Measurements from ENCODE around the gene RPTOR.

DNA sequence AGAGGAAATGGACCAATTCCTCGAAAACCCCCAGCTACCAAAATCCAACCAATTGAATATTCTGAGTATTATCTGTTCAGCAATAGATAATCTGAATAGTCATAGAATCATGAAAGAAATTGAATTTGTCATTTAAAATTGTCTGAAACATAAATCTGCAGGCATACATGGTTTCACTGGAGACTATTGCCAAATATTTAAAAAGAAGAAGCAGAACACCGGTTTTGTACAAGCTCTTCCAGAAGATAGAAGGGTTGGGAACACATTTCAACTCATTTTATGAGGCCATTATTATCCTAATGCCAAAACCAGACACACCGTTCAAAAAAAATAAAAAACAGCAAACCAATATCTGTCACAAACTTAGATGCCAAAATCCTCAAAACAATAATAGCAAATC, 195.5 kb downstream of the RPTOR start:
- TF ChIP-seq POLR2A (IDR thresholded peaks at IDR 0.05; ENCODE audit: low read length), result no peak
- TF ChIP-seq GATA1 (IDR thresholded peaks at IDR 0.05; ENCODE audit: low read depth, low read length), result no peak

Measured in erythroblast (primary cell).